ENCODE data around the gene KLHL29. TPM values are rescaled to one million over a fixed set of nuclear protein-coding genes. Genes with fewer than 3 reads are reported as not detected.

The KLHL29 gene
- total RNA-seq, 2 experiments from 2014 or later = 2.5 to 2.7 TPM

GRCh38 chr2:23502096-23502495 is 117.1 kb downstream of the KLHL29 start:
- POLR2A ChIA-PET = no interaction called here
- no peaks in the 10 kb centered on the region for H3K27me3 Mint-ChIP-seq
- TF ChIP-seq CTCF (IDR thresholded peaks at IDR 0.05) = no peak
- Histone ChIP-seq H3K36me3 (ENCODE audit: insufficient read depth, low read length) (no peaks in the 10 kb centered on the region), H3K4me1 (ENCODE audit: insufficient read depth, low read length) (peaks cover 6% of the 10 kb centered on the region), H3K27ac (ENCODE audit: low read depth in 1 of 2, low read length in 2 of 2) (no peak overlapping the region), H3K27me3 (ENCODE audit: control insufficient read depth in 1 of 2, insufficient read depth in 2 of 2, low read length in 2 of 2) (no peaks in the 10 kb centered on the region), H3K4me3 (ENCODE audit: low read length) (no peak overlapping the region), H3K9me3 (ENCODE audit: control insufficient read depth in 1 of 2, insufficient read depth in 1 of 2, low read length in 2 of 2) (no peaks in the 10 kb centered on the region)
- CTCF ChIA-PET = no interaction called here
- no peaks in the 10 kb centered on the region for H3K36me3 Mint-ChIP-seq (ENCODE audit: low read depth)
- H3K27ac Mint-ChIP-seq = no peak overlapping the region
- no peaks in the 10 kb centered on the region for H3K9me3 Mint-ChIP-seq
- H3K4me1 Mint-ChIP-seq (ENCODE audit: low read depth) = peaks cover 11% of the 10 kb centered on the region
- no peak for DNase-seq
- ATAC-seq (ENCODE audit: poor library complexity) = no peak
- no peak overlapping the region for H3K4me3 Mint-ChIP-seq
- intact Hi-C loops (cut with DNase I, micrococcal nuclease) = no loop called here

- no peak overlapping the region for H3K4me3 Mint-ChIP-seq
- Histone ChIP-seq H3K27ac (ENCODE audit: low read depth in 1 of 2, low read length in 2 of 2) (no peak overlapping the region), H3K4me1 (ENCODE audit: insufficient read depth, low read length) (no peaks in the 10 kb centered on the region), H3K9me3 (ENCODE audit: control insufficient read depth in 1 of 2, insufficient read depth in 1 of 2, low read length in 2 of 2) (no peaks in the 10 kb centered on the region), H3K36me3 (ENCODE audit: insufficient read depth, low read length) (no peaks in the 10 kb centered on the region), H3K4me3 (ENCODE audit: low read length) (no peak overlapping the region), H3K27me3 (ENCODE audit: control insufficient read depth in 1 of 2, insufficient read depth in 2 of 2, low read length in 2 of 2) (no peaks in the 10 kb centered on the region)
- ChIA-PET POLR2A (no interaction called here), CTCF (no interaction called here)
- H3K27ac Mint-ChIP-seq = no peak overlapping the region
- H3K36me3 Mint-ChIP-seq (ENCODE audit: low read depth) = no peaks in the 10 kb centered on the region
- H3K4me1 Mint-ChIP-seq (ENCODE audit: low read depth) = peaks cover under 1% of the 10 kb centered on the region
- intact Hi-C loops (cut with DNase I, micrococcal nuclease) = no loop called here
- no peak for TF ChIP-seq CTCF (IDR thresholded peaks at IDR 0.05)
- no peaks in the 10 kb centered on the region for H3K27me3 Mint-ChIP-seq
- H3K9me3 Mint-ChIP-seq = no peaks in the 10 kb centered on the region
- no peak for DNase-seq
- no peak for ATAC-seq (ENCODE audit: poor library complexity)
Observed at GRCh38 chr2:23503097-23503496, 118.1 kb downstream of the KLHL29 start.

- no peak for TF ChIP-seq CTCF (IDR thresholded peaks at IDR 0.05)
- H3K9me3 ChIP-seq (ENCODE audit: control insufficient read depth in 1 of 2, insufficient read depth in 1 of 2, low read length in 2 of 2) = no peaks in the 10 kb centered on the region
- Mint-ChIP-seq H3K27me3 (no peaks in the 10 kb centered on the region), H3K9me3 (no peaks in the 10 kb centered on the region), H3K36me3 (ENCODE audit: low read depth) (no peaks in the 10 kb centered on the region), H3K4me3 (no peak overlapping the region), H3K4me1 (ENCODE audit: low read depth) (no peaks in the 10 kb centered on the region), H3K27ac (no peak overlapping the region)
- no peak for ATAC-seq (ENCODE audit: poor library complexity)
- no peak for DNase-seq
- no peak overlapping the region for H3K27ac ChIP-seq (ENCODE audit: low read depth in 1 of 2, low read length in 2 of 2)
- H3K4me3 ChIP-seq (ENCODE audit: low read length) = no peak overlapping the region
- H3K36me3 ChIP-seq (ENCODE audit: insufficient read depth, low read length) = no peaks in the 10 kb centered on the region
- no peaks in the 10 kb centered on the region for H3K4me1 ChIP-seq (ENCODE audit: insufficient read depth, low read length)
- ChIA-PET CTCF (no interaction called here), POLR2A (no interaction called here)
- intact Hi-C loops (cut with DNase I, micrococcal nuclease) = no loop called here
- H3K27me3 ChIP-seq (ENCODE audit: control insufficient read depth in 1 of 2, insufficient read depth in 2 of 2, low read length in 2 of 2) = no peaks in the 10 kb centered on the region
Observed at GRCh38 chr2:23503682-23504081, 118.7 kb downstream of the KLHL29 start.
